ENCODE measurements around the gene TMEM100.

The TMEM100 gene

DNA sequence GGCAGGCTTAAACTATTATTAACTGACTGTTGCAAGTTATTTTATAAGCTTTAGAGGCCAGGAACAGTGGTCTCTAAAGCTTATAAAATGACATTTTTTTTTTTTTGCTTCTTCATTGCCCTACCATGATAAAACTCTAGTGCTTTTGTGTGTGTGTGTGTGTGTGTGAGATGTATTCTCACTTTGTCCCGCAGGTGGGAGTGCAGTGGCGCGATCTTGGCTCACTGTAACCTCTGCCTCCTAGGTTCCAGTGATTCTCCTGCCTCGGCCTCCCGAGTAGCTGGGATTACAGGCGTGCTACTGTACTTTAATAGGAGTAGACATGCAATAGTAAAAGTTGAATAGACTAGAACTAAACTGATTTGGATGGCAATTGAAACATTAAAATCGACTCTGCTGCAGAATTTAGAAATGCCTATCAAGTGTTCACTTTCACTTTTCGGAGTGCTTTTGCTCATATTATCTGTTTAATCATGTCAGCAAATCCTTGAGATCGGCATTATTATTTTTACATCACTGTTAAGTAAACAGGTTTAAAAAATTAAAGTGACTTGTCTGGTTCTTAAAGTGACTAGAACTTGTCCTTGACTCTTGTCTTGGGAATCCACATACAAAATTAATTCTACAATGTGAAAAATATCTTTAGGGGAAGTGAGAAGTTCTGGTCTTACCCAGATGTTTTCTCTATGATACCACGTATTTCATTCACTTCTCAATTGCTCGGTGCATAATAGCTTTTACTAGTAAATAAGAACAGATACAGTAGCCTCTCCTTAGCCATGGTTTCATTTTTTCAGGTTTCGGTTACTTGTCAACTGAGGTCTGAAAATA is 19.8 kb upstream of the TMEM100 start:
- TF ChIP-seq, protein P1, sequence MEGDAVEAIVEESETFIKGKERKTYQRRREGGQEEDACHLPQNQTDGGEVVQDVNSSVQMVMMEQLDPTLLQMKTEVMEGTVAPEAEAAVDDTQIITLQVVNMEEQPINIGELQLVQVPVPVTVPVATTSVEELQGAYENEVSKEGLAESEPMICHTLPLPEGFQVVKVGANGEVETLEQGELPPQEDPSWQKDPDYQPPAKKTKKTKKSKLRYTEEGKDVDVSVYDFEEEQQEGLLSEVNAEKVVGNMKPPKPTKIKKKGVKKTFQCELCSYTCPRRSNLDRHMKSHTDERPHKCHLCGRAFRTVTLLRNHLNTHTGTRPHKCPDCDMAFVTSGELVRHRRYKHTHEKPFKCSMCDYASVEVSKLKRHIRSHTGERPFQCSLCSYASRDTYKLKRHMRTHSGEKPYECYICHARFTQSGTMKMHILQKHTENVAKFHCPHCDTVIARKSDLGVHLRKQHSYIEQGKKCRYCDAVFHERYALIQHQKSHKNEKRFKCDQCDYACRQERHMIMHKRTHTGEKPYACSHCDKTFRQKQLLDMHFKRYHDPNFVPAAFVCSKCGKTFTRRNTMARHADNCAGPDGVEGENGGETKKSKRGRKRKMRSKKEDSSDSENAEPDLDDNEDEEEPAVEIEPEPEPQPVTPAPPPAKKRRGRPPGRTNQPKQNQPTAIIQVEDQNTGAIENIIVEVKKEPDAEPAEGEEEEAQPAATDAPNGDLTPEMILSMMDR (IDR thresholded peaks at IDR 0.05; ENCODE audit: low read depth, low read length): no peak
- no peak for DNase-seq (ENCODE audit: extremely low read depth, low read depth)

DNA sequence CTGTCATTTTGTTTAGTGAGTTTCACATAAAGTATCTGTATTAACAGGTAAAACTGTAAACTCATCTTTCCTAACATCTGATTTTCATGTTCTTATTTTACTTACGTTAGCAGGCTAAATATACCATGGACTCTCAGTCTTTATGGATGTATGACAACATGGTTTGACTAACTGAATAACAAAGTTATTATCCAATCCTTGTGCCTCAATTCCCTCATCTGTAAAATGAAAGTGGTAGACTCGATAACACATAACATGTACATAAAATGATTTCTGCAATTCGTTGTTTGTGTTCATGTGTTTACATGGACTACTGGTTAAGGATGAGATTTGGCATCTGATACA is 18.7 kb upstream of the TMEM100 start:
- DNase-seq (ENCODE audit: extremely low read depth, low read depth): no peak
- TF ChIP-seq, protein P1 (IDR thresholded peaks at IDR 0.05; ENCODE audit: low read depth, low read length): no peak

DNA sequence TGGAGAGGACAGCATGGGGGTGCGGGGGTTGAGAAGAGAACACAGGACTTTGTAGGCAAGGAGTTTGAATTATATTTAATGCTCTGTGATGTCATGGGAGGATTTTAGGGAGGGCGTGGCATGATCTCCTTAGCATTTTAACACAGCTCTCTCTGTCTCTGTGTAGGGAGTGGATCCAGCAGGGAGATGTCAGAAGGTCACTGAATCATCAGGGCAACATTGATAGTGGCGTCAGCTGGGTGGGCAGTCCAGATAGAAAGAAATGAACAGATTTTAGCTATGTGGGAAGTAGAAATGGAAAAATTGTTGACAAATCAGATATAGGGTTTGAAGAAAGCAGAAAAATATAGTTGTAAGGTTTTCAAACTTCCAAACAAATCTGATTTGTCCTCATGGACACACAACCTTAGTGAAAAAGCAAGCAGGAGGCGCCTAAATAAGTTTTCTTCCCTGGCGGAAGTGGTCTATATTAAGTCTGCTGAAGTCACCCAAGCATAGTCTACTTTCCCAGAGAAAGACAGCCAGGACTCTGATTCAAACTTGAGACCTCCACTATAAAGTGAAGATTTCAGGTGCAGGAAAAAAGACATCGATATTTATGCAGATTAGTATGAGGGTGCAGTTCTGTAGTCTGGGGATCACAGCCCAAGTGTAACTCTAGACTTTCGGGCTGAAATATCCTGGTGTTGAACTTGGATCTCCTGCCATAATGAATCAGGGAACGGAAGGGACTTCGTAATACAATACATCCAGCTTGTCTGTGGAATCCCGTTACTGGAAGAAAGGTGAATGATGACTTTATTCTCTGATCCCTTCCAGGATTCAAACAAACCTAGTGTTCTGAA is 18.1 kb upstream of the TMEM100 start:
- DNase-seq (ENCODE audit: extremely low read depth, low read depth): no peak
- TF ChIP-seq, protein P1 (IDR thresholded peaks at IDR 0.05; ENCODE audit: low read depth, low read length): no peak

DNA sequence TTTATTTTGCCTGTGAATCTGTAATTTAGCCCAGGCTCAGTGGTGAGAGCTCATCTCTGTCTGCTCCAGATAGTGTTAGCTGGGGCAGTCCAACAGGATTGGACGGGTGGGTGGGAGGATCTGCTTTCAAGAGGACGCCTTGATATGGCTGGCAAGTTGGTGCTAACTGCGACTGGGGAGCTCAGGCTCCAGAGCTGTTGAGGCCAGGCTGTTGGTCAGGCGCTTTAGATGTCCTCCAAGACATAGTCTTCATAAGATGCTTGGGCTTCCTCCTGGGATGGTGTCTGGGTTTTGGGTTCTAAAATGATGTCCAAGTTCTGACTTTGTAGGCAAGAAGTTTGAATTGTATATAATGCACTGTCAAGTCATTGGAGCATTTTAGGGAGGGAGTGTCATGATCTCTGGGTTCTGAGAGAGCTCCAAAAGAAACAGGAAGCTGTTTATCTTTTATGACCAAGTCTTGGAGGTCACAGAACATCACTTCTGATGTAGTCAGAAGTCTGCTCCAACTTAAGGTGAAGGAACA is 15.4 kb upstream of the TMEM100 start:
- TF ChIP-seq, protein P1 (IDR thresholded peaks at IDR 0.05; ENCODE audit: low read depth, low read length): no peak
- DNase-seq (ENCODE audit: extremely low read depth, low read depth): no peak

DNA sequence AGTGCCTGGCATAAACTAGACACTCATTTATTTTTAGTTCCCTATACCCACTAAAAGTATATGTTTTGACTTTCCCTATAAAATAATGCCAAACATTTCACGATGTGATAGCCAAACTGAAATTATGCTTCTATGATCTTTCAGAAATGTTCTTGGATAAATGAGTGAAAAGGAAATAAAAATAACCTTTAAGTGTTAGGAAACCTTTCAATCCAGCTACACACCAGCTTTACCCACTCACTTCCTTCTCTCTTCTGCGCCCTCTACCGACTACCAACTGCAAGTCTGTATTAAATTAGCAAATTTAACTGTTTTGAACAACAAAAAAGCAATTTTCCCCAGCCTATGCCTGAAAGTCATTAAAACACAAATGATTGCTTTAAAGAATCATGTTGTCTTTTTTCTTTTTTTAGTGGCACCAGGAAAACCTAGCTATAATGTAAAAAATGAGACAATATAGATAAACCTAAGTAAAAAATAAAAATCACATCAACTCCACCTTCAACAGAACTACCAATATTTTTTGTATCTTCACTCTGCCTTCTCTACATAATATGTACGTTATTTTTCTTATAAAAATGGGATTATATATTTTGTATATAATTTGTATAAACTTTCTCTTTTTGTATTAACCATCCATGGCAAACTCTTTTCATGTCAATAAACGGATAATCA is 13.2 kb upstream of the TMEM100 start:
- TF ChIP-seq, protein P1 (IDR thresholded peaks at IDR 0.05; ENCODE audit: low read depth, low read length): peak; percentile 82
- no peak for DNase-seq (ENCODE audit: extremely low read depth, low read depth)

DNA sequence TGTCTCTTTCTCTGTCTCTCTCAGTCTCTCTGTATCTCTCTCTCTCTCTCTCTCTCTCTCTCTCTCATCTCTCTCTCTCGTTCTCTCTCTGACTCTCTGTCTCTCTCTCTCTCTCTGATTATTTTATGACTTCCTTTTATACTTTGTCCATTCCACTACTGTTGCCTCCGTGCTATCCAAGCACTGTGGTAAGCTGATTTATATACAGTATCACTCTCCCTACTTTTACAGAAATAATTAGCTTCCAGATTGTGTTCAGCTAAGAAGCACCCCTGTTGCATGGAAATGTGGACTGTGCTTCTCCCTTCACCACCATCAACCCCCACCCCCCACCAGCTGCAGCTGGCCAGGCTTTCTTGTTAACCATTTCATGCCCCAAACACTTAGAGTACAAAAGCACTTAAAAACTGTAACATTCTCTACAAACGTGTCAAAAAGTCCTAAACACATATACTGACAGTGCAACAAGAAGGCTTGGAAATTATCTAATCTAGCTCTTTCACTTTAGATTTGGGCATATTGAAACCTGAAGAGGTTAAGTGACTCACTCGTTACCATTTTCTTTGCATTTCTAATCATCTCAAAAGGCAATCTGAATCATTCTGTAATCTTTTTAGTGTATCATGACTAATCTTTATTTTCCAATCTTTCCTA is 11.6 kb upstream of the TMEM100 start:
- DNase-seq (ENCODE audit: extremely low read depth, low read depth): no peak
- TF ChIP-seq, protein P1 (IDR thresholded peaks at IDR 0.05; ENCODE audit: low read depth, low read length): no peak
